ENCODE measurements around the gene G2E3. TPM values are rescaled to one million over a fixed set of nuclear protein-coding genes. Genes with fewer than 3 reads are reported as not detected.

G2E3 gene
- total and polyA plus RNA-seq, 2 of the 13 experiments (the other 11 are each of a cell fraction or from before 2014, with no cell fraction given), result 22.8 to 63.0 TPM

GRCh38 chr14:30621940-30622830 lies 63.2 kb downstream of the G2E3 start, which contains the start of gene SCFD1:
TSS of gene SCFD1 (plus strand) at chr14:30622319. CDS start at chr14:30622339, 20 bp downstream.
- Histone ChIP-seq H3K27me3 (ENCODE audit: control insufficient read depth in 1 of 2, insufficient read depth in 2 of 2, low read length in 2 of 2) (peaks cover 0 to 4% of the 10 kb centered on the region in 2 experiments; a peak in 2 of 5 replicates), H3K9me3 (ENCODE audit: low read length) (no peaks in the 10 kb centered on the region), H3K27ac (ENCODE audit: extremely low read length, insufficient read depth, low read length) (peak within 1 kb of the TSS; percentile 87), H3K9ac (ENCODE audit: insufficient read depth, low read depth, low read length) (peak within 1 kb of the TSS; percentile 97), H3K36me3 (replicated peaks in 1 of 2; ENCODE audit: control insufficient read depth in 1 of 2, insufficient read depth in 2 of 2, low read length in 2 of 2) (peaks cover 0 to 7% of the 10 kb centered on the region in 2 experiments; a peak in 2 of 5 replicates), H3K4me2 (ENCODE audit: low read depth, low read length) (peak within 1 kb of the TSS; percentile 92), H3K4me3 (replicated peaks in 1 of 3; ENCODE audit: insufficient read depth in 1 of 3, low read depth in 2 of 3, low read length in 3 of 3) (peak within 1 kb of the TSS; percentile 92 to 96 (median 94)), H3K4me1 (ENCODE audit: insufficient read depth, low read length) (peaks cover 43% of the 10 kb centered on the region), H4K20me1 (ENCODE audit: insufficient read depth, low read length) (peaks cover 30% of the 10 kb centered on the region), H3K79me2 (ENCODE audit: insufficient read depth, low read length) (peaks cover 54% of the 10 kb centered on the region), H2AFZ (ENCODE audit: low read length) (peak within 1 kb of the TSS; percentile 85)
- intact Hi-C loops (cut with micrococcal nuclease; ENCODE audit: unreplicated experiment), result loop anchor here (1.0 to 5.0 kb wide), 3 partner anchors 63 to 1580 kb away; partner anchors contain the start of genes G2E3, RNU6-7 and RNU6-8
- BruUV-seq (replicated peaks), result no TSS peak
- FAIRE-seq (peak; percentile 58), ATAC-seq (peak; percentile 98), DNase-seq (ENCODE audit: low spot score) (peak; percentile 97)
- POLR2A ChIA-PET, result interaction anchor here (0.7 to 2.4 kb wide), 18 partner anchors 10 to 835 kb away, joined by 3 to 17 read pairs (median 4); partner anchors contain the start of genes COCH, DTD2, HEATR5A and STRN3
- in situ Hi-C loops (cut with HindIII; ENCODE audit: extremely low pct_ligation_motif_present, low pct_unique_long_range_greater_than_20kb), result no loop called here
- CTCF ChIA-PET (ENCODE audit: low intra/inter-chr PET ratio, low total read pairs), result no interaction called here
- 2% methylated on average over 35 of the region's 35 CpGs for WGBS (ENCODE audit: low lambda C conversion rate)
- TF ChIP-seq ZNF142 (CRISPR knock-in tag; IDR thresholded peaks at IDR 0.05) (peak; percentile 93; the same call in 1 of the 2 replicates), ZNF282 (IDR thresholded peaks at IDR 0.05; ENCODE audit: partially characterized antibody) (no peak), ARID4A (CRISPR knock-in tag; IDR thresholded peaks at IDR 0.05; ENCODE audit: borderline replicate concordance) (peak; percentile 99), ZC3H4 (CRISPR knock-in tag; IDR thresholded peaks at IDR 0.05; ENCODE audit: borderline replicate concordance) (0 out of 2 replicates have a peak, but pooled peaks have one; percentile 91), ZNF281 (CRISPR knock-in tag; IDR thresholded peaks at IDR 0.05; ENCODE audit: borderline replicate concordance) (peak; percentile 87), ZNF33A (CRISPR knock-in tag; IDR thresholded peaks at IDR 0.05; ENCODE audit: borderline replicate concordance) (0 out of 2 replicates have a peak, but pooled peaks have one; percentile 42), SRY (CRISPR knock-in tag; IDR thresholded peaks at IDR 0.05) (peak; percentile 98), ZSCAN31 (CRISPR knock-in tag; IDR thresholded peaks at IDR 0.05; ENCODE audit: low read depth) (peak; percentile 99)
